NB4 (cell line): Measurements from ENCODE around the gene MEN1.

Experiments
- DNase-seq: peaks from one replicate; pipeline ENCODE4 v3.0.0; 2010; ENCODE audit warnings: low read depth
- H3K4me3 ChIP-seq: one replicate; pipeline ENCODE4 v1.5.1; 2011; ENCODE audit warnings: mild to moderate bottlenecking, low read depth, low read length, moderate library complexity
- CTCF ChIP-seq: IDR thresholded peaks from one replicate; pipeline ENCODE4 v1.5.1; 2012; ENCODE audit warnings: low read depth, low read length
- MYC ChIP-seq: IDR thresholded peaks from 2 replicates; pipeline ENCODE4 v1.6.1; 2011; ENCODE audit warnings: low read depth, low read length
- POLR2A ChIP-seq: IDR thresholded peaks from 2 replicates; pipeline ENCODE4 v1.6.1; 2011; ENCODE audit warnings: mild to moderate bottlenecking; ENCODE audit not compliant: insufficient read length; ENCODE audit errors: extremely low read depth
- TF ChIP-seq, protein P1 (sequence below): IDR thresholded peaks from 2 replicates; pipeline ENCODE4 v1.6.1; 2011; ENCODE audit warnings: low read depth, low read length

MEN1 gene

DNA sequence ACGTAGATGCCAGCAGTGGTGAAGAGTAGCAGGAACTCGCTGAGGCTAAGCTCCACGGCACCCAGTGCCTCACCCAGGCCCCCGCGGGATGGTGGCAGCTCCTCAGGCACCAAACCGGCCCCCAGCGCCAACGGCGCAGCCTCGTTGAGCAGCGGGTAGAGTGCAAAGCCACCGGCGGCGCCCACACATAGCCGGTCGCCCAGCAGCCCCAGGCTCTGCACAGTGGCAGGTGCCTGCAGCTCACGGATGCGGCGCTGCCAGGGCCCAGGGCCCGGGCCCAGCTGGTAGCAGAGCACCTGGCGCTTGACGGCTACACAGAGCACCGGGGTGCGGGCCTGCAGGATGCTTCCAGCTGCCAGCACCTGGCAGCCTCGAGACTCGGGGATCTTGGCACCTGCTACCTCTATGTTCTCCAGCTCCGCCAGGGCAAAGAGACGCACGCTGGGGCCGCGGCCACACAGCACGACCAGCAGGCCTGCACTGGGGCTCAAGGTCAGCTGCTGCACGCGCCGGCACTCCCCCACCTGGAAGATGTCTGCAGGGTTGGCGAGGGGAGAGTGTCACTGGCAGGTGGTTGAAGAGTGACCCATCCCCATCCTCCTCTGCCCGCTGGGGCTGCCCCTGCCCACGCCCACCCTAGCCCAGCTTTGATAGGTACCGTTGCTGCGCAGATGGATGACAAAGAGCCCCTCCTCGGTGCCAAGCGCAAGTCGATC, 19.3 kb upstream of the MEN1 start:
- no peak for DNase-seq
- no peak for TF ChIP-seq CTCF
- TF ChIP-seq MYC, result no peak
- TF ChIP-seq, protein P1, sequence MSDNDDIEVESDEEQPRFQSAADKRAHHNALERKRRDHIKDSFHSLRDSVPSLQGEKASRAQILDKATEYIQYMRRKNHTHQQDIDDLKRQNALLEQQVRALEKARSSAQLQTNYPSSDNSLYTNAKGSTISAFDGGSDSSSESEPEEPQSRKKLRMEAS, result no peak
- TF ChIP-seq POLR2A, result no peak
- no peak overlapping the region for H3K4me3 ChIP-seq

- no peak overlapping the region for H3K4me3 ChIP-seq
- DNase-seq, result no peak
- TF ChIP-seq MYC (no peak), POLR2A (no peak)
Observed at GRCh38 chr11:64827451-64827839, 17.1 kb upstream of the MEN1 start.

- TF ChIP-seq CTCF (no peak), MYC (no peak), POLR2A (no peak)
- TF ChIP-seq, protein P1, result no peak
Observed at GRCh38 chr11:64826578-64827450, 16.5 kb upstream of the MEN1 start.

GRCh38 chr11:64826062-64826461, 15.7 kb upstream of the MEN1 start:
- no peak overlapping the region for H3K4me3 ChIP-seq

More at GRCh38 chr11:64826578-64827450, 16.5 kb upstream of the MEN1 start:
- DNase-seq, result no peak
- no peak overlapping the region for H3K4me3 ChIP-seq

DNA sequence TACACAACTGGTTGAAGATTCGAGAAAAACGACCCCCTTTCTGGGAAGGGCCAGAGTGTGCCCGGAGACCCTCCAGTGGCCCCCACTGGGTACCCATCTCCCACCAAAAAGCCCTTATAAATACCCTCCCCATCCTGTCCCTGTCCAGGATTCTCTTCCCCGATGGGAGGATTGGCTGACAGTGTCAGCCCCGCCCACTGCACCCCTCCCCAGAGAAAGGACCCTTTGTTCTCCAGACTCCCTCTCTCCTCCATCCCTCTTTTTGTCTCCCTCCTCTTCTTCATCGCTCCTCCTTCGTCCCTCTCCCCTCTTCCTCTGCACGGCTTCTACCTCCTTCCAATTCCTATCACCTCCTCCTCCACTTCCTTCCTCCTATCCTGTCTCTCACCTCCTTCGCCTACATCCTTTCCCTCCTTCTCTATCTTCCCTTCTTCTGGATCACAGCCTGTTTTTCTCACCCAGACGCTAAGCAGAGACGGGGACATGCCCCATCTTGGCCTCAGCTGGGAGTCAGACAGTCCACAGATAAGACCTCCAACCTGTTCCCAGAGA, 13.3 kb upstream of the MEN1 start:
- no peak for DNase-seq

More at GRCh38 chr11:64826062-64826461, 15.7 kb upstream of the MEN1 start:
- TF ChIP-seq POLR2A (no peak), MYC (no peak), CTCF (no peak)
- TF ChIP-seq, protein P1, result no peak
- no peak for DNase-seq

More for the DNA sequence above, 13.3 kb upstream of the MEN1 start:
- no peak overlapping the region for H3K4me3 ChIP-seq
- TF ChIP-seq CTCF (no peak), POLR2A (no peak)
- TF ChIP-seq, protein P1, result no peak
